Measurements from ENCODE around the gene LENEP.

- TF ChIP-seq POLR2AphosphoS5 (IDR thresholded peaks at IDR 0.05) (no peak), POLR2A (IDR thresholded peaks at IDR 0.05) (no peak), CTCF (IDR thresholded peaks at IDR 0.05) (no peak)
These were observed 39.5 kb downstream of the LENEP start for GRCh38 chr1:155032886-155033285.
